HUES6 (cell line): ENCODE results near the gene SBSN.

Experiments
- H3K27ac ChIP-seq: 2 replicates; pipeline ENCODE4 v1.7.0; 2013; ENCODE audit warnings: low read depth, mild to moderate bottlenecking, low read length, inconsistent platforms
- H3K27me3 ChIP-seq: 2 replicates; pipeline ENCODE4 v1.6.1; 2013; ENCODE audit warnings: low read length; ENCODE audit not compliant: control insufficient read depth, insufficient read depth
- H3K36me3 ChIP-seq: 2 replicates; pipeline ENCODE4 v1.6.1; 2013; ENCODE audit warnings: low read length; ENCODE audit not compliant: control insufficient read depth, insufficient read depth
- H3K4me1 ChIP-seq: 2 replicates; pipeline ENCODE4 v1.6.1; 2013; ENCODE audit warnings: low read length; ENCODE audit not compliant: control insufficient read depth, insufficient read depth
- H3K4me3 ChIP-seq: 2 replicates; pipeline ENCODE4 v1.5.1; 2013; ENCODE audit warnings: low read depth, low read length
- H3K9ac ChIP-seq: one replicate; pipeline ENCODE4 v1.6.1; 2013; ENCODE audit warnings: mild to moderate bottlenecking, low read length
- H3K9me3 ChIP-seq: 2 replicates; pipeline ENCODE4 v1.6.1; 2013; ENCODE audit warnings: low read depth, low read length; ENCODE audit not compliant: control insufficient read depth, insufficient read depth

SBSN gene

DNA sequence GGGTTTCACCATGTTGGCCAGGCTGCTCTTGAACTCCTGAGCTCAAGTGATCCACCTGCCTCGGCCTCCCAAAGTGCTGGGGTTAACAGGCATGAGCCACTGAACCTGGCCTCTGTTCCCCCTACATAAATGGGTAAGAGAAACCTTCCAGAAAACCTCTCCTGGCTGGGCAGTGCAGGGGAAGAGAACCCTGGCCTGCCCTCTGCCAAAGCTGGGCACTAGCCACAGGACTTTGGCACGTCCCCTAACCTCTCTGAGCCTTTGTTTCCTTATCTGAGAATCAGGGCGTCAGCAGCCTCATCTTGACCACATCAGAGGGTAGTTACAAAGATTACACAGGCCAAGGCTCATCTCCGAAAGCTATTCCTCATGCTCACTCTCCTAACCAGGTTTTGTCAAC, 2.2 kb downstream of the SBSN start:
- H3K4me1 ChIP-seq: peaks cover 20% of the 10 kb centered on the region
- peaks cover 20% of the 10 kb centered on the region for H3K27me3 ChIP-seq
- no peak overlapping the region for H3K27ac ChIP-seq
- no peak overlapping the region for H3K4me3 ChIP-seq
- H3K9ac ChIP-seq: no peak overlapping the region
- no peaks in the 10 kb centered on the region for H3K36me3 ChIP-seq
- H3K9me3 ChIP-seq: no peaks in the 10 kb centered on the region

- Histone ChIP-seq H3K4me3 (peak overlapping the region; percentile 40), H3K27me3 (peaks cover 20% of the 10 kb centered on the region), H3K36me3 (no peaks in the 10 kb centered on the region), H3K9me3 (no peaks in the 10 kb centered on the region), H3K4me1 (peaks cover 20% of the 10 kb centered on the region), H3K27ac (no peak overlapping the region), H3K9ac (no peak overlapping the region)
Measured at GRCh38 chr19:35524181-35524837, 3.8 kb downstream of the SBSN start.

DNA sequence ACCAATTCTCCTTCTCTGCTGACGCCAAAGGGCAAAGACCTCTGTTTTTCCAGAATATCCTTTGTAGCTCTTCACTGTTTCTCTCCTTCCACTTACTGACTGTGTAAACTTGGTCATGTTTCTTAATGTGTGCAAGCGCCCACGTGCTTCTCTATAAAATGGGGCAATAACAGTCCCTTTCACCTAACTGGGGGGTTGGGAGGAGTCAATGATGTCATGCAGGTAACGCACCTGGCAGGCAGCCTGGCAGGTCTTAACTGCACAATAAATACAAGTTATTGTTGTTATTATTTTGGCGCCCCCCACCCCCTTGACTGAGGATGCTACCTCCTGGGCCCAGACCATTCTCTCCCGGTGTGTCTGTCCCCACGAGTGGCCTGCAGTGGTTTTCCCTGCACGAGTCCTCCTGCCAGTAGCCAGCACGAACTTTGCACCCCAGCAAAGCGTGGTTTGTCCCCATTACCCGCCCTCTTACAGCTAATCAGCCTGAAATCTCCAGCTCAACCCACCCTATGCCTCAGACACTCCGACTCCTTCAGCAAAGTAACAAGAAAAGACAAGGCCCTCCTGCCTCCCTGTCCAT, 5.3 kb downstream of the SBSN start:
- Histone ChIP-seq H3K36me3 (no peaks in the 10 kb centered on the region), H3K27ac (no peak overlapping the region), H3K4me1 (peaks cover 20% of the 10 kb centered on the region), H3K27me3 (peaks cover 16% of the 10 kb centered on the region), H3K4me3 (no peak overlapping the region), H3K9ac (no peak overlapping the region), H3K9me3 (no peaks in the 10 kb centered on the region)

DNA sequence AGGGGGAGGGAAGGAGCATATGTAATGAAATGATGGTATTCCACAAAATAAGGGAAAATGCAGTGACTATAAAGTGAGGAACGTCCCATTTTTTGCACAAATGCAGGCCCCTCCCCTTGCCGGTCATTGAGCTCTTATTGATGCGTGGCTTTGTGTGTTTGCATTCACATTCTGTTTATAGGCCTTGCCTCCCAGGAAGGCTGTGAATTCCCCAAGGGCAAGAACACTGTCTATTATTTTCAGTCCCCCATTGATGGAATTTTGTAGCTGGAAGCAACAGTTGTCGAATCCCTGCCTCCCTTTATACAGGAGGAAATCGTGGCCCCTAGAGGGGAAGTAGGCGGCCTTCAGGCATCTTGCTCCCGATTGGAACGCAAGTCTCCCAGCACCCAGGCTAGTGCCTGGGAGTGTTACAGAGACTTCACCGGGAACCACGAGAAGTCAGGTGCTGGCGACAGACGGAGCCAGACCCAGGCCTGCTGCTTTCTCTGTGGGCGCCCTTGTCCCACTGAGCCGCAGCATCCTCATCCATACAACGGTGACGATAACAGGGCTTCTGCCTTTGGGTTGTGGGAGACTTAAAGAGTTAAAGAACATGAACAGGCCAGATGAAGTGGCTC, 6.9 kb downstream of the SBSN start:
- H3K4me3 ChIP-seq: no peak overlapping the region

DNA sequence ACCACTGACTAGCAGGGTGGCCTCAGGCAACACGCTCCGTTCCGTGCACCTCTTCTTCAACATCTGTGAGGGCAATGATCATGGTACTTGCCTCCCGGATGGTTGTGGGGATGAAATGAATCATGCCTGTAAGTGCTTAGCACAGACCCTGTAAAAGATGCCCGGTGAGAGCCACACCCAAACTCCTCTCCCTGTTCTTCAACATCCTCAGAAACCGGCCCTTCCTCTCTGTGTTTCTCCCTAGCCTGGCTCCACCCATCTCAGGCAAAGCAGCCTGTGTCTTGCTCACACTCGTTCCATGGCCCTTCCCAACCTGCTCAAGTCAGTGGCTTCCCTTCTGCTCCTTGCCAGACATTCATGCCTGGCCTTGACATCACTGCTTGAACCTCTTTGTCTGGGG, 8.8 kb downstream of the SBSN start:
- Histone ChIP-seq H3K27ac (no peak overlapping the region), H3K4me1 (peaks cover 15% of the 10 kb centered on the region), H3K9me3 (no peaks in the 10 kb centered on the region), H3K9ac (no peak overlapping the region), H3K27me3 (0 out of 2 replicates have a peak, but pooled peaks cover under 1% of the 10 kb centered on the region), H3K36me3 (no peaks in the 10 kb centered on the region), H3K4me3 (no peak overlapping the region)

More for the DNA sequence above, 6.9 kb downstream of the SBSN start:
- H3K36me3 ChIP-seq: no peaks in the 10 kb centered on the region
- H3K9me3 ChIP-seq: no peaks in the 10 kb centered on the region
- H3K27me3 ChIP-seq: peaks cover 16% of the 10 kb centered on the region
- H3K4me1 ChIP-seq: peaks cover 20% of the 10 kb centered on the region
- no peak overlapping the region for H3K27ac ChIP-seq
- H3K9ac ChIP-seq: no peak overlapping the region

GRCh38 chr19:35518313-35518712, 9.8 kb downstream of the SBSN start:
- Histone ChIP-seq H3K36me3 (no peaks in the 10 kb centered on the region), H3K27ac (no peak overlapping the region), H3K4me3 (no peak overlapping the region), H3K9ac (no peak overlapping the region), H3K4me1 (peaks cover 20% of the 10 kb centered on the region), H3K27me3 (peaks cover under 1% of the 10 kb centered on the region; the same call in 1 of the 2 replicates), H3K9me3 (no peaks in the 10 kb centered on the region)

DNA sequence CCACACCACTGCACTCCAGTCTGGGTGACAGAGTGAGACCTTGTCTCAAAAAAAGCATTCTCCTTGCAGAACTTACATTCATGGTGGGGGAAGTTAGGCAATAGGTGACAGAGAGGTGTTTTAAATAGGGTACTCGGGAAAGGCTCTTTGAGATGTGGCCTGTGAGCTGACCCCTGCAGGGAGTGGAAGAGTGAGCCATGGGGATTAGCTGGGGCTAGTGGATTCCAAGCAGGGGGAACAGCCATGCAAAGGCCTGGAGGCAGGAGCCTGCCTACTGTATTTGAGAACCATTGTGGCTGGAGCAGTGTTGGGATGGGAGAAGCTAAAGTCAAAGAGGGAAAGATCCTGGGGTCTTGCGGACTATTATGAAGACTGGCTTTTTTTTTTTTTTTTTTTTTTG, 10.8 kb downstream of the SBSN start:
- Histone ChIP-seq H3K36me3 (no peaks in the 10 kb centered on the region), H3K9me3 (no peaks in the 10 kb centered on the region), H3K9ac (no peak overlapping the region), H3K4me3 (no peak overlapping the region), H3K27me3 (peaks cover 9% of the 10 kb centered on the region; the same call in 1 of the 2 replicates), H3K27ac (no peak overlapping the region), H3K4me1 (peaks cover 26% of the 10 kb centered on the region)

DNA sequence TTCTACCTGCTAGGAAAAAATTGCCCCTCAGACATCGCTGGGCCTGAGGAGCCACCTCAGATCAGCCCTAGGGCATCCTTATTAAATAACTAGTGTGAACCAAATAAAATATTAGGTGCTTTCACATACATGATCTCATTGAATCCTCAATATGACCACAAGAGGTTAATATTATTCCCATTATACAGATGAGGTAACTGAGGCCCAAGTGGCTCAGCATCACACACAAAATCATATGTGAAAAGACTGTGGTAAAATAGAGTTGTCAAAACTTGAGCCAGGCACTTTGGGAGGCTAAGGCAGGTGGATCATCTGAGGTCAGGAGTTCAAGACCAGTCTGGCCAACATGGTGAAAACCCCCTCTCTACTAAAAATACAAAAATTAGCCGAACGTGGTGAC, 11.8 kb downstream of the SBSN start:
- Histone ChIP-seq H3K27me3 (peaks cover 14% of the 10 kb centered on the region; the same call in 1 of the 2 replicates), H3K9ac (no peak overlapping the region), H3K36me3 (no peaks in the 10 kb centered on the region), H3K4me3 (no peak overlapping the region), H3K27ac (no peak overlapping the region), H3K9me3 (no peaks in the 10 kb centered on the region), H3K4me1 (peaks cover 22% of the 10 kb centered on the region)

GRCh38 chr19:35514282-35514809, 13.8 kb downstream of the SBSN start:
- H3K27ac ChIP-seq: no peak overlapping the region

GRCh38 chr19:35513628-35514281, 14.4 kb downstream of the SBSN start, which contains the start of gene DMKN:
TSS of gene DMKN (minus strand) at chr19:35513649. CDS start at chr19:35513475, 174 bp downstream.
- H3K4me1 ChIP-seq: peaks cover 24% of the 10 kb centered on the region
- no peaks in the 10 kb centered on the region for H3K9me3 ChIP-seq
- peak within 1 kb of the TSS; percentile 55 for H3K4me3 ChIP-seq
- no peak within 1 kb of the TSS for H3K9ac ChIP-seq
- H3K36me3 ChIP-seq: no peaks in the 10 kb centered on the region
- peaks cover 20% of the 10 kb centered on the region; the same call in 1 of the 2 replicates for H3K27me3 ChIP-seq
- no peak within 1 kb of the TSS for H3K27ac ChIP-seq

More at GRCh38 chr19:35514282-35514809, 13.8 kb downstream of the SBSN start:
- peaks cover 20% of the 10 kb centered on the region; the same call in 1 of the 2 replicates for H3K27me3 ChIP-seq
- no peaks in the 10 kb centered on the region for H3K9me3 ChIP-seq
- H3K4me3 ChIP-seq: peak overlapping the region; percentile 55
- H3K36me3 ChIP-seq: no peaks in the 10 kb centered on the region
- H3K4me1 ChIP-seq: peaks cover 24% of the 10 kb centered on the region
- H3K9ac ChIP-seq: no peak overlapping the region
